ENCODE results near the gene ECT2.

ECT2 gene

DNA sequence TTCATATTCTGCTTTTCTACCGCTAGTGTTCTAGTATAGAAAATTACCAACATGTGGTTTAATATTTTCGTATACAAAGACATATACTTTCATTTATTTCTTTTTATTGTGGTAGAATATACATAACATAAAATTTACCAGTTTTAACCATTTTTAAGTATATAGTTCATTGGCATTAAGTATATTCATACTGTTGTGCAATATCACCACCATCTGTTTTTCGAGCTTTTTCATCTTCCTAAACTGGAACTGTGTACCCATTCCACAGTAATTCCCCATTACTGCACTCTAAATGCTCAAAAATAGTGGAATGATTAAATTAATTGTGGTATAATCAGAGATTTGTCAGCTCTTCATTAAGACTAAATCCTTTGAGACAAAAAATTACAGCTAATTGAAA is 62.9 kb downstream of the ECT2 start:
- H3K4me3 ChIP-seq (ENCODE audit: insufficient read depth in 1 of 2, low read depth in 1 of 2, low read length in 2 of 2), result no peak overlapping the region
- H2AFZ ChIP-seq (ENCODE audit: low read depth, low read length), result no peak overlapping the region
- no peak overlapping the region for H3K23ac ChIP-seq (ENCODE audit: low read length in 2 of 2)
- peaks cover 6% of the 10 kb centered on the region for H3K79me1 ChIP-seq (replicated peaks; ENCODE audit: low read length, poor library complexity, severe bottlenecking)
- H3K4me1 ChIP-seq (ENCODE audit: control insufficient read depth, insufficient read depth, low read depth, low read length), result no peaks in the 10 kb centered on the region
- H3K4me2 ChIP-seq (ENCODE audit: low read length, poor library complexity, severe bottlenecking), result no peak overlapping the region
- H3K9me3 ChIP-seq (ENCODE audit: control insufficient read depth, low read length), result no peaks in the 10 kb centered on the region
- peaks cover 5 to 19% of the 10 kb centered on the region in 2 experiments for H3K36me3 ChIP-seq (ENCODE audit: control insufficient read depth in 1 of 2, insufficient read depth in 2 of 2, low read depth in 1 of 2, low read length in 2 of 2)
- no peak overlapping the region for H3K4ac ChIP-seq (ENCODE audit: low read depth in 1 of 2, low read length in 2 of 2)
- H3K27ac ChIP-seq (ENCODE audit: low read length, poor library complexity, severe bottlenecking), result no peak overlapping the region
- no peak overlapping the region for H2BK15ac ChIP-seq (ENCODE audit: low read depth, poor library complexity, severe bottlenecking)
- no peak overlapping the region for H3K18ac ChIP-seq (ENCODE audit: low read depth in 1 of 2, low read length in 2 of 2)
- H3K27me3 ChIP-seq (ENCODE audit: control insufficient read depth in 1 of 2, insufficient read depth in 1 of 2, low read length in 2 of 2), result no peaks in the 10 kb centered on the region
- H2BK12ac ChIP-seq (ENCODE audit: low read length in 2 of 2), result no peak overlapping the region
- no CpG with 5 or more reads among the region's 3 CpGs for WGBS
- no peak overlapping the region for H3K14ac ChIP-seq (ENCODE audit: low read length in 2 of 2)
- no peak for DNase-seq
- H2BK120ac ChIP-seq (ENCODE audit: low read depth, low read length), result no peak overlapping the region
- no peak overlapping the region for H2AK5ac ChIP-seq (ENCODE audit: low read length, severe bottlenecking)
- H4K8ac ChIP-seq (ENCODE audit: low read length), result no peak overlapping the region
- H2BK5ac ChIP-seq (ENCODE audit: low read depth, low read length, poor library complexity, severe bottlenecking), result no peak overlapping the region
- no peak overlapping the region for H4K91ac ChIP-seq (ENCODE audit: low read length)
- H3K9ac ChIP-seq (ENCODE audit: low read length), result no peak overlapping the region

DNA sequence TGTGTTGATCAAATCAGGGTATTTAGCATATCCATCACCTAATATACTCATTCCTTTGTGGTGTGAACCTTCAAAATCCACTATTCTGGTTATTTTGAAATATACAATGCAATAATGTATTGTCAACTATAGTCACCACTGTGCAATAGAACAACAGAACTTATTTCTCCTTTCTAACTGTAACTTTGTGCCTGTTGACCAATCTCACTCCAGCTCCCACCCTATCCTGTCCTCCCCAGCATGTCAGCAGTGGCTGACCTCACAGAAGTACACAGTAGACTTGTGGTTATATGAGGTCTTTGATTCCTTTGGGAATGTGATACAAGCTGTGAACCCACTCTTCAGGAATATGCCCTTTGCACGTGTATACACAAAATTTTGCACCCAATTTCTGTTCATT is 64.2 kb downstream of the ECT2 start:
- Histone ChIP-seq H3K23ac (ENCODE audit: low read length in 2 of 2) (no peak overlapping the region), H3K4me1 (ENCODE audit: control insufficient read depth, insufficient read depth, low read depth, low read length) (no peaks in the 10 kb centered on the region), H3K9me3 (ENCODE audit: control insufficient read depth, low read length) (no peaks in the 10 kb centered on the region), H2BK15ac (ENCODE audit: low read depth, poor library complexity, severe bottlenecking) (no peak overlapping the region), H3K4me3 (ENCODE audit: insufficient read depth in 1 of 2, low read depth in 1 of 2, low read length in 2 of 2) (no peak overlapping the region), H3K4me2 (ENCODE audit: low read length, poor library complexity, severe bottlenecking) (no peak overlapping the region), H3K9ac (ENCODE audit: low read length) (no peak overlapping the region), H2AFZ (ENCODE audit: low read depth, low read length) (no peak overlapping the region), H3K27ac (ENCODE audit: low read length, poor library complexity, severe bottlenecking) (no peak overlapping the region), H2AK5ac (ENCODE audit: low read length, severe bottlenecking) (no peak overlapping the region), H2BK5ac (ENCODE audit: low read depth, low read length, poor library complexity, severe bottlenecking) (no peak overlapping the region), H3K27me3 (ENCODE audit: control insufficient read depth in 1 of 2, insufficient read depth in 1 of 2, low read length in 2 of 2) (no peaks in the 10 kb centered on the region), H2BK120ac (ENCODE audit: low read depth, low read length) (no peak overlapping the region), H3K14ac (ENCODE audit: low read length in 2 of 2) (no peak overlapping the region), H3K79me1 (replicated peaks; ENCODE audit: low read length, poor library complexity, severe bottlenecking) (peaks cover 6% of the 10 kb centered on the region), H4K8ac (ENCODE audit: low read length) (no peak overlapping the region), H4K91ac (ENCODE audit: low read length) (no peak overlapping the region), H3K36me3 (ENCODE audit: control insufficient read depth in 1 of 2, insufficient read depth in 2 of 2, low read depth in 1 of 2, low read length in 2 of 2) (peaks cover 5 to 18% of the 10 kb centered on the region in 2 experiments), H2BK12ac (ENCODE audit: low read length in 2 of 2) (no peak overlapping the region), H3K4ac (ENCODE audit: low read depth in 1 of 2, low read length in 2 of 2) (no peak overlapping the region), H3K18ac (ENCODE audit: low read depth in 1 of 2, low read length in 2 of 2) (no peak overlapping the region)
- DNase-seq, result no peak
- WGBS, result no CpG with 5 or more reads among the region's 1 CpG

DNA sequence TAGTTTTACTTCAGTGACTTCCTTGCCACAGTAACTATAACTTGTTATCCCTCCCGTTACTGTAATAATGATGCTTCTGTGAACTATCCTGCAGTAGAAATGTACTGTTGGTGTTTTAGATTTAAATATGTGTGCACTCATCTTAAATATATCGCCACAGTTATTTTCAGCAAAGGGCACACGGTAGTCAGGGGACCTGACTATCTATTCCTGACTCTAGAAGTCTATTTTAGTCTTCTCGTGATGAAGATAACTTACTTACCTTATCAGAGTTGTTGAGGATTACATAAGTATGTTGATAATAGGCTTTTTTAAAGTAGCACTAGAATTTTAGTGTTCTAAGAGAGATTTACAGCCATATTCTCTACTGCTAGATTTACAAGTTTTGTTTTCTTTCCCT is 65.3 kb downstream of the ECT2 start:
- no peak overlapping the region for H3K4ac ChIP-seq (ENCODE audit: low read depth in 1 of 2, low read length in 2 of 2)
- peaks cover 5 to 29% of the 10 kb centered on the region in 2 experiments for H3K36me3 ChIP-seq (ENCODE audit: control insufficient read depth in 1 of 2, insufficient read depth in 2 of 2, low read depth in 1 of 2, low read length in 2 of 2)
- H3K27ac ChIP-seq (ENCODE audit: low read length, poor library complexity, severe bottlenecking), result no peak overlapping the region
- no peaks in the 10 kb centered on the region for H3K27me3 ChIP-seq (ENCODE audit: control insufficient read depth in 1 of 2, insufficient read depth in 1 of 2, low read length in 2 of 2)
- DNase-seq, result no peak
- 100% methylated on average over 3 of the region's 4 CpGs for WGBS
- H3K14ac ChIP-seq (ENCODE audit: low read length in 2 of 2), result no peak overlapping the region
- no peak overlapping the region for H2BK5ac ChIP-seq (ENCODE audit: low read depth, low read length, poor library complexity, severe bottlenecking)
- no peak overlapping the region for H4K91ac ChIP-seq (ENCODE audit: low read length)
- no peak overlapping the region for H4K8ac ChIP-seq (ENCODE audit: low read length)
- H3K23ac ChIP-seq (ENCODE audit: low read length in 2 of 2), result no peak overlapping the region
- H2BK15ac ChIP-seq (ENCODE audit: low read depth, poor library complexity, severe bottlenecking), result no peak overlapping the region
- H2AFZ ChIP-seq (ENCODE audit: low read depth, low read length), result no peak overlapping the region
- H2BK120ac ChIP-seq (ENCODE audit: low read depth, low read length), result no peak overlapping the region
- H3K4me1 ChIP-seq (ENCODE audit: control insufficient read depth, insufficient read depth, low read depth, low read length), result no peaks in the 10 kb centered on the region
- peaks cover 6% of the 10 kb centered on the region for H3K79me1 ChIP-seq (replicated peaks; ENCODE audit: low read length, poor library complexity, severe bottlenecking)
- H3K4me3 ChIP-seq (ENCODE audit: insufficient read depth in 1 of 2, low read depth in 1 of 2, low read length in 2 of 2), result no peak overlapping the region
- no peak overlapping the region for H2BK12ac ChIP-seq (ENCODE audit: low read length in 2 of 2)
- H3K4me2 ChIP-seq (ENCODE audit: low read length, poor library complexity, severe bottlenecking), result no peak overlapping the region
- H3K18ac ChIP-seq (ENCODE audit: low read depth in 1 of 2, low read length in 2 of 2), result no peak overlapping the region
- H3K9me3 ChIP-seq (ENCODE audit: control insufficient read depth, low read length), result peaks cover 3% of the 10 kb centered on the region
- H3K9ac ChIP-seq (ENCODE audit: low read length), result no peak overlapping the region
- no peak overlapping the region for H2AK5ac ChIP-seq (ENCODE audit: low read length, severe bottlenecking)

DNA sequence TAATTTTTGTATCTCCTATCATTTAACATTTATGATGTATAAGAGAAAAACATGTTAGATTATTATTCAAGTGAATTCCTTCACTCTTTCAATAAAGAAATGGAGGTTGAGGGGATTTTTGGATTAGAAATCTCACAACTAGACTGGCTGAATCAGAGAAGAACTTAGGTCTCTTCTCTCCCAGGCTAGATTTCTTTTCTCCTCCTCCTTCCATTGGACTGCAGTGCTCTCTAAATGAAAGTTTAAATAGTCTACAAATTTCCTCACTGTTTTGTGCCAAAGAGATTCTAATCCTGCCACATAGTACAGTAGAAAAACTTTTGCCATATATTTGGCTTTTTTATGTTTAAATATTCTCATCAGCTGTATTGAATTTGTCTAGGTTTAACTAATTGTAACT is 65.8 kb downstream of the ECT2 start:
- Histone ChIP-seq H3K4me2 (ENCODE audit: low read length, poor library complexity, severe bottlenecking) (no peak overlapping the region), H3K4ac (ENCODE audit: low read depth in 1 of 2, low read length in 2 of 2) (no peak overlapping the region), H2BK12ac (ENCODE audit: low read length in 2 of 2) (no peak overlapping the region), H3K27ac (ENCODE audit: low read length, poor library complexity, severe bottlenecking) (no peak overlapping the region), H2AFZ (ENCODE audit: low read depth, low read length) (no peak overlapping the region), H3K18ac (ENCODE audit: low read depth in 1 of 2, low read length in 2 of 2) (no peak overlapping the region), H4K91ac (ENCODE audit: low read length) (no peak overlapping the region), H2BK5ac (ENCODE audit: low read depth, low read length, poor library complexity, severe bottlenecking) (no peak overlapping the region), H4K8ac (ENCODE audit: low read length) (no peak overlapping the region), H3K9ac (ENCODE audit: low read length) (no peak overlapping the region), H3K4me1 (ENCODE audit: control insufficient read depth, insufficient read depth, low read depth, low read length) (no peaks in the 10 kb centered on the region), H3K23ac (ENCODE audit: low read length in 2 of 2) (no peak overlapping the region), H3K9me3 (ENCODE audit: control insufficient read depth, low read length) (peaks cover 7% of the 10 kb centered on the region), H2AK5ac (ENCODE audit: low read length, severe bottlenecking) (no peak overlapping the region), H3K79me1 (replicated peaks; ENCODE audit: low read length, poor library complexity, severe bottlenecking) (peaks cover 6% of the 10 kb centered on the region), H3K4me3 (ENCODE audit: insufficient read depth in 1 of 2, low read depth in 1 of 2, low read length in 2 of 2) (no peak overlapping the region), H2BK120ac (ENCODE audit: low read depth, low read length) (no peak overlapping the region), H2BK15ac (ENCODE audit: low read depth, poor library complexity, severe bottlenecking) (no peak overlapping the region), H3K14ac (ENCODE audit: low read length in 2 of 2) (no peak overlapping the region), H3K27me3 (ENCODE audit: control insufficient read depth in 1 of 2, insufficient read depth in 1 of 2, low read length in 2 of 2) (no peaks in the 10 kb centered on the region), H3K36me3 (ENCODE audit: control insufficient read depth in 1 of 2, insufficient read depth in 2 of 2, low read depth in 1 of 2, low read length in 2 of 2) (peaks cover 5 to 33% of the 10 kb centered on the region in 2 experiments)
- DNase-seq, result no peak
